Suprapubic skin (tissue), 4 donors: ENCODE measurements around the gene CLEC11A. TPM values are rescaled to one million over a fixed set of nuclear protein-coding genes. Genes with fewer than 3 reads are reported as not detected.

Source experiments
- DNase-seq, 2 donors: peaks; one replicate each; pipeline ENCODE4 v3.0.0-alpha.2; 2019; ENCODE audit warnings: low spot score in 2 of 2
- H3K27ac ChIP-seq: fragments of 200-600 bp; sonication (generic); one replicate; pipeline ENCODE4 v1.5.1; 2019
- H3K27me3 ChIP-seq: fragments of 200-600 bp; sonication (generic); one replicate; pipeline ENCODE4 v1.5.1; 2019
- H3K36me3 ChIP-seq: fragments of 200-600 bp; sonication (generic); one replicate; pipeline ENCODE4 v1.5.1; 2019
- H3K4me1 ChIP-seq: fragments of 200-600 bp; sonication (generic); one replicate; pipeline ENCODE4 v1.5.1; 2019
- H3K4me3 ChIP-seq: fragments of 200-600 bp; sonication (generic); one replicate; pipeline ENCODE4 v1.5.1; 2019; ENCODE audit warnings: mild to moderate bottlenecking
- H3K9me3 ChIP-seq: fragments of 200-600 bp; sonication (generic); one replicate; pipeline ENCODE4 v1.5.1; 2019
- CTCF ChIP-seq, 2 donors: fragments of 200-600 bp in 1 of 2; fragments of 450-650 bp in 1 of 2; sonication (generic) in 1 of 2; IDR thresholded peaks; one replicate each; pipeline ENCODE4 v1.5.1; 2016 to 2019; ENCODE audit warnings: antibody characterized with exemption in 2 of 2, mild to moderate bottlenecking in 1 of 2, moderate library complexity in 1 of 2
- EP300 ChIP-seq: sonication (generic); formaldehyde crosslinking; IDR thresholded peaks from one replicate; pipeline ENCODE4 v1.6.1; 2017; ENCODE audit warnings: antibody characterized with exemption
- POLR2A ChIP-seq, 2 donors: fragments of 450-650 bp; IDR thresholded peaks; one replicate each; pipeline ENCODE4 v1.6.1; 2017; ENCODE audit warnings: antibody characterized with exemption in 2 of 2, mild to moderate bottlenecking in 2 of 2, moderate library complexity in 2 of 2
- POLR2AphosphoS5 ChIP-seq, 3 donors: sonication (generic); formaldehyde crosslinking; IDR thresholded peaks; one replicate each; pipeline ENCODE4 v1.6.1; 2017; ENCODE audit warnings: antibody characterized with exemption in 3 of 3
- WGBS: methylation state at CpG from one replicate; pipeline ENCODE4 v1.1.5; 2018; 5-methylcytosine and 5-hydroxymethylcytosine counted together
- total RNA-seq, 4 donors: library from RNA; depleted of rRNA; stranded (reverse); fragments of >200 nt; gene quantifications; one replicate each; pipeline ENCODE4 v1.1.0, GENCODE V29; 2016

The CLEC11A gene
- total RNA-seq, 4 donors from 2014 or later = 5.8 to 14.1 (median 7.7) TPM

GRCh38 chr19:50712833-50713232 lies 10.3 kb upstream of the CLEC11A start:
- no peak overlapping the region for H3K27ac ChIP-seq
- WGBS = 73% methylated on average over 6 of the region's 6 CpGs
- H3K9me3 ChIP-seq = no peaks in the 10 kb centered on the region
- no peak for DNase-seq
- H3K4me3 ChIP-seq = no peak overlapping the region
- TF ChIP-seq CTCF (IDR thresholded peaks at IDR 0.05) (no peak), POLR2A (IDR thresholded peaks at IDR 0.05) (no peak), EP300 (no peak), POLR2AphosphoS5 (IDR thresholded peaks at IDR 0.05) (no peak)
- no peaks in the 10 kb centered on the region for H3K4me1 ChIP-seq
- no peaks in the 10 kb centered on the region for H3K36me3 ChIP-seq
- peaks cover 67% of the 10 kb centered on the region for H3K27me3 ChIP-seq

GRCh38 chr19:50713556-50714236 lies 9.5 kb upstream of the CLEC11A start:
- WGBS = 86% methylated on average over 21 of the region's 22 CpGs
- Histone ChIP-seq H3K4me1 (peaks cover 8% of the 10 kb centered on the region), H3K27me3 (peaks cover 72% of the 10 kb centered on the region), H3K9me3 (no peaks in the 10 kb centered on the region), H3K4me3 (no peak overlapping the region), H3K36me3 (no peaks in the 10 kb centered on the region), H3K27ac (no peak overlapping the region)
- DNase-seq = no peak
- TF ChIP-seq POLR2A (IDR thresholded peaks at IDR 0.05) (no peak), CTCF (IDR thresholded peaks at IDR 0.05) (no peak), EP300 (no peak), POLR2AphosphoS5 (IDR thresholded peaks at IDR 0.05) (no peak)

- DNase-seq = no peak
- H3K27ac ChIP-seq = no peak overlapping the region
- H3K4me3 ChIP-seq = no peak overlapping the region
- H3K9me3 ChIP-seq = no peaks in the 10 kb centered on the region
- H3K27me3 ChIP-seq = peaks cover 69% of the 10 kb centered on the region
- H3K36me3 ChIP-seq = no peaks in the 10 kb centered on the region
- TF ChIP-seq EP300 = no peak
- no peak for TF ChIP-seq POLR2AphosphoS5 (IDR thresholded peaks at IDR 0.05)
- no peak for TF ChIP-seq POLR2A (IDR thresholded peaks at IDR 0.05)
- no peak for TF ChIP-seq CTCF (IDR thresholded peaks at IDR 0.05)
- peaks cover 29% of the 10 kb centered on the region for H3K4me1 ChIP-seq
- WGBS = 89% methylated on average over 16 of the region's 39 CpGs
These were observed 6.8 kb upstream of the CLEC11A start for GRCh38 chr19:50716178-50717025.

- no peak for DNase-seq
- peaks cover 61% of the 10 kb centered on the region for H3K27me3 ChIP-seq
- H3K9me3 ChIP-seq = no peaks in the 10 kb centered on the region
- TF ChIP-seq CTCF (IDR thresholded peaks at IDR 0.05) (no peak), EP300 (no peak), POLR2A (IDR thresholded peaks at IDR 0.05) (no peak), POLR2AphosphoS5 (IDR thresholded peaks at IDR 0.05) (no peak)
- H3K4me3 ChIP-seq = no peak overlapping the region
- 66% methylated on average over 20 of the region's 23 CpGs for WGBS
- H3K4me1 ChIP-seq = peaks cover 32% of the 10 kb centered on the region
- H3K36me3 ChIP-seq = no peaks in the 10 kb centered on the region
- H3K27ac ChIP-seq = no peak overlapping the region
These were observed 6.0 kb upstream of the CLEC11A start for GRCh38 chr19:50717026-50717723.

- Histone ChIP-seq H3K9me3 (no peaks in the 10 kb centered on the region), H3K36me3 (no peaks in the 10 kb centered on the region), H3K4me3 (peak overlapping the region; percentile 51), H3K4me1 (peaks cover 32% of the 10 kb centered on the region), H3K27me3 (peaks cover 58% of the 10 kb centered on the region), H3K27ac (no peak overlapping the region)
- WGBS = 9% methylated on average over 6 of the region's 13 CpGs
- TF ChIP-seq POLR2A (IDR thresholded peaks at IDR 0.05) (no peak), CTCF (IDR thresholded peaks at IDR 0.05) (no peak), EP300 (no peak)
- DNase-seq = no peak
These were observed 5.3 kb upstream of the CLEC11A start for GRCh38 chr19:50717891-50718254.
